B cell (primary cell): ENCODE measurements around the gene DIAPH1. TPM values are rescaled to one million over a fixed set of nuclear protein-coding genes. Genes with fewer than 3 reads are reported as not detected.

Experiments used
- ATAC-seq: fragments of 200-7000 bp; cut with Tn5 transposase; one replicate; pipeline ENCODE4 v1.10.0; 2021; ENCODE audit warnings: low read depth, mild to moderate bottlenecking, moderate number of reproducible peaks, moderate library complexity
- CTCF ChIA-PET: fragments of 350-600 bp; sonication (Branson Sonifier 250); formaldehyde crosslinking; loops from one replicate; lab custom pipeline; 2021; ENCODE audit warnings: antibody characterized with exemption, inconsistent platforms; lab: Charles Lee
- POLR2A ChIA-PET: fragments of 350-600 bp; sonication (Branson Sonifier 250); formaldehyde crosslinking; loops from one replicate; lab custom pipeline; 2021; ENCODE audit warnings: antibody characterized with exemption; lab: Charles Lee
- DNase-seq: peaks from one replicate; pipeline ENCODE4 v3.0.0; 2013
- H2AFZ ChIP-seq: 2 replicates; pipeline ENCODE4 v1.6.1; 2012; ENCODE audit warnings: mild to moderate bottlenecking, low read depth, low read length; ENCODE audit not compliant: insufficient read depth, poor library complexity, severe bottlenecking
- H3K27ac ChIP-seq, 2 donors: 1 replicate in 1 of 2; 2 replicates in 1 of 2; pipeline ENCODE4 v1.5.1; 2012 to 2013; ENCODE audit warnings: low read length in 2 of 2, mild to moderate bottlenecking in 2 of 2, moderate library complexity in 1 of 2
- H3K27me3 ChIP-seq, 4 experiments: fragments of 200-600 bp in 1 of 4; sonication (generic) in 1 of 4; replicated peaks in 1 of 4; 1 replicate in 2 of 4; 2 replicates in 2 of 4; pipeline versions ENCODE4 v1.6.1 to v1.7.0; 2013 to 2016; ENCODE audit warnings: low read length in 3 of 4, mild to moderate bottlenecking in 2 of 4, mixed read lengths in 1 of 4, moderate library complexity in 1 of 4; ENCODE audit not compliant: insufficient read depth in 4 of 4, control insufficient read depth in 3 of 4; ENCODE audit errors: control extremely low read depth in 1 of 4
- H3K36me3 ChIP-seq, 2 experiments: replicated peaks in 1 of 2; 1 replicate in 1 of 2; 2 replicates in 1 of 2; pipeline versions ENCODE4 v1.6.1 to v1.7.1; 2013; ENCODE audit warnings: low read length in 1 of 2; ENCODE audit not compliant: insufficient read depth in 2 of 2, control insufficient read depth in 1 of 2; ENCODE audit errors: control extremely low read depth in 1 of 2, extremely low read depth in 1 of 2
- H3K4me1 ChIP-seq, 2 donors: fragments of 200-600 bp in 1 of 2; sonication (generic) in 1 of 2; 1 replicate in 1 of 2; 2 replicates in 1 of 2; pipeline versions ENCODE4 v1.5.1 to v1.6.1; 2013 to 2017; ENCODE audit warnings: low read length in 2 of 2; ENCODE audit not compliant: control insufficient read depth in 2 of 2, insufficient read depth in 2 of 2
- H3K4me2 ChIP-seq: replicated peaks from 2 replicates; pipeline ENCODE3; 2012; ENCODE audit warnings: mild to moderate bottlenecking, low read depth, low read length; ENCODE audit not compliant: poor library complexity, severe bottlenecking
- H3K4me3 ChIP-seq, 5 experiments: fragments of 200-600 bp in 1 of 5; sonication (generic) in 1 of 5; 1 replicate in 3 of 5; 2 replicates in 2 of 5; pipeline versions ENCODE4 v1.5.1 to v1.7.0; 2011 to 2016; ENCODE audit warnings: low read length in 4 of 5, mild to moderate bottlenecking in 4 of 5, low read depth in 2 of 5, control low read depth in 1 of 5, moderate library complexity in 1 of 5; ENCODE audit not compliant: insufficient read depth in 1 of 5; ENCODE audit errors: control extremely low read depth in 1 of 5, extremely low read depth in 1 of 5
- H3K79me2 ChIP-seq: fragments of 200-600 bp; sonication (generic); one replicate; pipeline ENCODE4 v1.6.0; 2016; ENCODE audit warnings: low read length; ENCODE audit not compliant: control insufficient read depth, insufficient read depth
- H3K9ac ChIP-seq: fragments of 200-600 bp; sonication (generic); 2 replicates; pipeline ENCODE4 v1.6.1; 2017; ENCODE audit warnings: mild to moderate bottlenecking, low read length, moderate library complexity
- H3K9me3 ChIP-seq, 3 donors: one replicate each; pipeline versions ENCODE4 v1.6.1 to v1.7.1; 2013; ENCODE audit warnings: low read length in 2 of 3; ENCODE audit not compliant: control insufficient read depth in 2 of 3, insufficient read depth in 1 of 3; ENCODE audit errors: control extremely low read depth in 1 of 3
- H4K20me1 ChIP-seq: 2 replicates; pipeline ENCODE4 v1.6.0; 2012; ENCODE audit warnings: mild to moderate bottlenecking, low read length; ENCODE audit not compliant: insufficient read depth, control insufficient read depth, poor library complexity, severe bottlenecking
- H3K27ac Mint-ChIP-seq: one replicate; pipeline ENCODE4 v1.8.0; 2021; ENCODE audit warnings: mixed read lengths
- H3K27me3 Mint-ChIP-seq: one replicate; pipeline ENCODE4 v1.8.0; 2021; ENCODE audit warnings: mixed read lengths
- H3K4me1 Mint-ChIP-seq: one replicate; pipeline ENCODE4 v1.8.0; 2021; ENCODE audit warnings: mixed read lengths
- H3K4me3 Mint-ChIP-seq: one replicate; pipeline ENCODE4 v1.8.0; 2021; ENCODE audit warnings: mixed read lengths
- H3K9me3 Mint-ChIP-seq: one replicate; pipeline ENCODE4 v1.8.0; 2022; ENCODE audit warnings: mixed read lengths; ENCODE audit not compliant: insufficient read depth
- EZH2 ChIP-seq: IDR thresholded peaks from 2 replicates; pipeline ENCODE4 v1.6.1; 2012; ENCODE audit warnings: borderline replicate concordance, low read depth, mild to moderate bottlenecking, moderate library complexity, low read length; ENCODE audit not compliant: insufficient read depth, poor library complexity, severe bottlenecking
- WGBS: methylation state at CpG from one replicate; pipeline ENCODE4 v1.1.5; 2013; ENCODE audit warnings: missing lambda C conversion rate; ENCODE audit not compliant: insufficient coverage; 5-methylcytosine and 5-hydroxymethylcytosine counted together
- intact Hi-C: fragments of 100-400 bp; cut with micrococcal nuclease; formaldehyde crosslinking; loops from one replicate; pipeline ENCODE4 v1.10.0; 2022
- polyA plus RNA-seq: library from polyadenylated mRNA; depleted of rRNA; stranded (reverse); fragments of >200 nt; gene quantifications from 2 replicates; pipeline ENCODE4 v1.2.3, GENCODE V29; 2012
- total RNA-seq, 2 donors: library from RNA; stranded (reverse); fragments of 120-200 nt in 1 of 2; gene quantifications; 1 replicate in 1 of 2; 2 replicates in 1 of 2; pipeline versions ENCODE4 v1.2.3 to v1.2.4, GENCODE V29; 2013 to 2022
- TF ChIP-seq, protein P1 (sequence below): fragments of 200-600 bp; IDR thresholded peaks from one replicate; pipeline ENCODE4 v1.8.0; 2022; ENCODE audit warnings: antibody characterized with exemption, mild to moderate bottlenecking

DIAPH1 gene
- total and polyA plus RNA-seq, 2 donors (not counting 1 experiment from before 2014, with no cell fraction given): 59.7 to 113 TPM

GRCh38 chr5:141493500-141494422 is 125.0 kb downstream of the DIAPH1 start:
- Histone ChIP-seq H3K27me3 (peaks cover 0 to 54% (median 19%) of the 10 kb centered on the region in 4 experiments), H3K4me3 (no peak overlapping the region), H3K4me1 (peaks cover 17 to 21% of the 10 kb centered on the region in 2 donors), H2AFZ (no peak overlapping the region), H3K79me2 (no peaks in the 10 kb centered on the region), H3K27ac (no peak overlapping the region), H3K36me3 (no peaks in the 10 kb centered on the region), H3K9me3 (peaks cover 0 to 16% (median 0%) of the 10 kb centered on the region in 3 donors), H3K4me2 (no peak overlapping the region), H3K9ac (no peak overlapping the region), H4K20me1 (no peaks in the 10 kb centered on the region)
- intact Hi-C loops: loop anchor here (2.0 kb wide), 1 partner anchor 19 kb away; no protein-coding TSS in a partner anchor
- peaks cover 42% of the 10 kb centered on the region for H3K27me3 Mint-ChIP-seq
- DNase-seq (no peak), ATAC-seq (no peak)
- H3K4me1 Mint-ChIP-seq: peaks cover 18% of the 10 kb centered on the region
- TF ChIP-seq, protein P1, sequence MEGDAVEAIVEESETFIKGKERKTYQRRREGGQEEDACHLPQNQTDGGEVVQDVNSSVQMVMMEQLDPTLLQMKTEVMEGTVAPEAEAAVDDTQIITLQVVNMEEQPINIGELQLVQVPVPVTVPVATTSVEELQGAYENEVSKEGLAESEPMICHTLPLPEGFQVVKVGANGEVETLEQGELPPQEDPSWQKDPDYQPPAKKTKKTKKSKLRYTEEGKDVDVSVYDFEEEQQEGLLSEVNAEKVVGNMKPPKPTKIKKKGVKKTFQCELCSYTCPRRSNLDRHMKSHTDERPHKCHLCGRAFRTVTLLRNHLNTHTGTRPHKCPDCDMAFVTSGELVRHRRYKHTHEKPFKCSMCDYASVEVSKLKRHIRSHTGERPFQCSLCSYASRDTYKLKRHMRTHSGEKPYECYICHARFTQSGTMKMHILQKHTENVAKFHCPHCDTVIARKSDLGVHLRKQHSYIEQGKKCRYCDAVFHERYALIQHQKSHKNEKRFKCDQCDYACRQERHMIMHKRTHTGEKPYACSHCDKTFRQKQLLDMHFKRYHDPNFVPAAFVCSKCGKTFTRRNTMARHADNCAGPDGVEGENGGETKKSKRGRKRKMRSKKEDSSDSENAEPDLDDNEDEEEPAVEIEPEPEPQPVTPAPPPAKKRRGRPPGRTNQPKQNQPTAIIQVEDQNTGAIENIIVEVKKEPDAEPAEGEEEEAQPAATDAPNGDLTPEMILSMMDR: no peak
- no peak for TF ChIP-seq EZH2
- POLR2A ChIA-PET: interaction anchor here (1.3 to 1.8 kb wide), 2 partner anchors 13 to 17 kb away, joined by 6 read pairs; no protein-coding TSS in a partner anchor
- no peaks in the 10 kb centered on the region for H3K9me3 Mint-ChIP-seq
- 91% methylated on average over 6 of the region's 10 CpGs for WGBS
- H3K27ac Mint-ChIP-seq: no peak overlapping the region
- CTCF ChIA-PET: interaction anchor here (0.7 to 2.9 kb wide), 7 partner anchors 10 to 125 kb away, joined by 3 to 13 read pairs (median 3); partner anchors contain the start of genes DIAPH1 and PCDHGA12
- no peak overlapping the region for H3K4me3 Mint-ChIP-seq
